Brain microvascular endothelial cell (primary cell): ENCODE measurements around the gene GNB1L.

ENCODE experiments used
- DNase-seq: peaks from one replicate; pipeline ENCODE4 v3.0.0-alpha.2; 2020
- H3K27ac ChIP-seq: fragments of 250-450 bp; sonication (Bioruptor Pico); 2 replicates; pipeline ENCODE4 v1.5.1; 2020; ENCODE audit warnings: mild to moderate bottlenecking, moderate library complexity
- H3K27me3 ChIP-seq: fragments of 250-450 bp; sonication (Bioruptor Pico); replicated peaks from 2 replicates; pipeline ENCODE4 v1.5.1; 2020; ENCODE audit warnings: mild to moderate bottlenecking
- H3K36me3 ChIP-seq: fragments of 250-450 bp; sonication (Bioruptor Pico); replicated peaks from 2 replicates; pipeline ENCODE4 v1.5.1; 2020; ENCODE audit warnings: mild to moderate bottlenecking
- H3K4me3 ChIP-seq: 2 replicates; pipeline ENCODE4 v1.5.1; 2011; ENCODE audit warnings: low read depth, mild to moderate bottlenecking, control low read depth, low read length, moderate library complexity
- in situ Hi-C: cut with HindIII; loops from 2 replicates; pipeline ENCODE4 v1.10.0; 2017; ENCODE audit warnings: low sequenced_read_pairs, low pct_ligation_motif_present
- TF ChIP-seq, protein P1 (sequence below): IDR thresholded peaks from 2 replicates; pipeline ENCODE4 v1.5.1; 2011; ENCODE audit warnings: low read depth, mild to moderate bottlenecking, moderate library complexity, low read length, control low read depth, inconsistent platforms; ENCODE audit errors: missing control alignments

GNB1L gene

DNA sequence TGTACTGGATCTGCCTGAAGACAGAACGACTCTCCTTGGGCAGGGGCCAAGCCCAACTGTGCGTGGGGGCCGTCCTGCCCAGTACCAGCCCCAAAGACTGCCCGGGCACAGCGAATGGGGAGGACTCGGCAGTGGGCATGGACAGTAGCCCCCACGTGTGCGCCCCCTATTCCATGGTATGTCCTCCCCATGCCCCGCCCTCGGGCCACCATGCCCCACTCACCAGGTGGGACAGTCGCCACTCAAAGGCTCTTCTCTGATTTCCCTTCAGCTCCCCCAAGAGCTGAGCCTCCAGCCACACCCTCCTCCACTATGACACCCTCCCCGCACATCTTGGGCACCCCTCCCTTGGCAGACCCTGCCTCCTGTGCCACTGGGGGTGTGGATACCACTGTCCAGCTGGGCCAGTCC lies 43.5 kb downstream of the GNB1L start:
- TF ChIP-seq, protein P1, sequence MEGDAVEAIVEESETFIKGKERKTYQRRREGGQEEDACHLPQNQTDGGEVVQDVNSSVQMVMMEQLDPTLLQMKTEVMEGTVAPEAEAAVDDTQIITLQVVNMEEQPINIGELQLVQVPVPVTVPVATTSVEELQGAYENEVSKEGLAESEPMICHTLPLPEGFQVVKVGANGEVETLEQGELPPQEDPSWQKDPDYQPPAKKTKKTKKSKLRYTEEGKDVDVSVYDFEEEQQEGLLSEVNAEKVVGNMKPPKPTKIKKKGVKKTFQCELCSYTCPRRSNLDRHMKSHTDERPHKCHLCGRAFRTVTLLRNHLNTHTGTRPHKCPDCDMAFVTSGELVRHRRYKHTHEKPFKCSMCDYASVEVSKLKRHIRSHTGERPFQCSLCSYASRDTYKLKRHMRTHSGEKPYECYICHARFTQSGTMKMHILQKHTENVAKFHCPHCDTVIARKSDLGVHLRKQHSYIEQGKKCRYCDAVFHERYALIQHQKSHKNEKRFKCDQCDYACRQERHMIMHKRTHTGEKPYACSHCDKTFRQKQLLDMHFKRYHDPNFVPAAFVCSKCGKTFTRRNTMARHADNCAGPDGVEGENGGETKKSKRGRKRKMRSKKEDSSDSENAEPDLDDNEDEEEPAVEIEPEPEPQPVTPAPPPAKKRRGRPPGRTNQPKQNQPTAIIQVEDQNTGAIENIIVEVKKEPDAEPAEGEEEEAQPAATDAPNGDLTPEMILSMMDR: no peak
- in situ Hi-C loops: no loop called here
- Histone ChIP-seq H3K4me3 (no peak overlapping the region), H3K27me3 (no peaks in the 10 kb centered on the region), H3K27ac (no peak overlapping the region), H3K36me3 (no peaks in the 10 kb centered on the region)
- no peak for DNase-seq

DNA sequence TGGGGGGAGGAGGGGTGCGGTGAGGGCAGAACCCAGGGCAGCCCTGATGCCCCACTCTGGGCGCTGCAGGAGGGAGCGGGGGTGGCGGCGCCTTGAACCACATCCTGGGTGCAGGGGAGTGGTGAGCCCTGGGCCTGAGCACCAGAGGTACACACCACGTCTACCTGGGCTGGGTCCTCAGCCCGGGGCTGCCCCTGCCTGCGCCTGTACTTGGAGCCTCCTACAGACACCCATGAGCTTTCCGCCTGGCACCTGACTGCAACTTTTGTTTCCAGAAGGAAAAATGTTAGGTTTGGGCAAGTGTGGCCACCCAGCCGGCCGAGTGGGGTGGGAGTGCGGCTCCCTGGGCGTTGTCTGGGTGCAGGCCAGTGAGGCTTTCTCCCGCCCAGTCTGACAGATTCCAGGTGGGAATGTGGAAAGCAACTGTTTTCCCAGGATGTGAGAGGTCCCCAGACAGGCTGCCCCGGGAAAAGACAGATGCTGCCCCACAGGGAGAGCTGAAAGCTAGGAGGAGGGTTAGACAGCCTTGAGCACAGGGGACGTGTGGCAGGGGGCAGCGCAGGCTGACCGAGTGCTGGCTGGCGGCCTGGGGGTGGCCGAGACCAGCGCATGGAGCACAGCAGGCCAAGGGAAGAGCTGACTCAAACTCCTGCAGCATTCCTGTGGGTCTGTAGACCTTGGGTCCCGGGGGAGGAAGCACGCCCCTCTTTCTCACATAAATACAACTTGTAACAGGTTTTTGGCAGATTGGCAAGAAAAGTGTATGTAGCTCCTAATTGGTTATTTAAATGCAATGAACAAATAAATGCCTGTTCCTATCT lies 44.1 kb downstream of the GNB1L start:
- TF ChIP-seq, protein P1: no peak
- H3K36me3 ChIP-seq: no peaks in the 10 kb centered on the region

DNA sequence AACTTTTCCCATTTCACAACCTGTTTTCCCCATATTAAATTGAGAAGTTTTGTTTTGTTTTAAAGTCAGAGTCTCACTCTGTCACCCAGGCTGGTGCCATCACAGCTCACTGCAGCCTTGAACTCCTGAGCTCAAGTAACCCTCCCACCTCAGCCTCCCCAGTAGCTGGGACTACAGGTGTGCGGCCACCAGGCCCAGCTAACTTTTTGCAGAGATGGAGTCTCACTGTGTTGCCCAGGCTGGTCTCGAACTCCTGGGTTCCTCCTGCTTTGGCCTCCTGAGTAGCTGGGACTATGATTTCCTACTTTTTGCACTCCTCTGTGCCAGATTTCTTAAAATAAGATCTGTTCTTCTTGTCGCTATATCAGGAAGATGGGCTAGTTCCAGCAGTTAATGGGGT lies 44.9 kb downstream of the GNB1L start:
- Histone ChIP-seq H3K36me3 (no peaks in the 10 kb centered on the region), H3K4me3 (no peak overlapping the region), H3K27me3 (no peaks in the 10 kb centered on the region), H3K27ac (no peak overlapping the region)
- in situ Hi-C loops: no loop called here
- DNase-seq: no peak
- TF ChIP-seq, protein P1: no peak

More for the DNA sequence above, 44.1 kb downstream of the GNB1L start:
- Histone ChIP-seq H3K27me3 (no peaks in the 10 kb centered on the region), H3K4me3 (no peak overlapping the region), H3K27ac (no peak overlapping the region)
- in situ Hi-C loops: no loop called here
- DNase-seq: peak; percentile 32

DNA sequence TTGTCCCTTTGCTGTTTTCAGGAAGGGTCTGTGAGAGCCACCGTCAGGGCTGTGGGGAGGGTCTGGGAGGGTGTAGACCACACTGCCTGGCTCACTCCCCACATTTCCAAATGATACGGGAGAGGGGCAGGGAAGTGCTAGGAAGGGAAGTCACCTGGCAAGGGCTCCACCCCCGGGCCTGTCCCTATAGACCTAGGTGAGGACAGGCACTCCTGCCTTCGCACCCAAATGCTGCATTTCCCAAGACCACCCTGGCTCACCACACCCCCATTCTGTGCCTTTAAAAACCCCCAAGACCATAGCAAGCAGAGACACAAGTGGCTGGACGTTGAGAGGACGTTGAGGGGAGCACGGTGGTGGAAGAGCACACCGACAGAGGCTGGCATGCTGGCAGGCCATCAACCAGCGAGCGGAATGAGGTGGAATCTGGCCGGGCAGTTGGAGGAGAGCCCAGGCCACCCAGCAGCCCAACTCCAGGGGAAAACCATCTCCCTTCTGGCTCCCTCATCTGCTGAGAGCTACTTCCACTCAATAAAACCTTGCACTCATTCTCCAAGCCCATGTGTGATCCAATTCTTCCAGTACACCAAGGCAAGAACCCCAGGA lies 45.7 kb downstream of the GNB1L start:
- no peak overlapping the region for H3K4me3 ChIP-seq
- in situ Hi-C loops: no loop called here
- TF ChIP-seq, protein P1: no peak
- H3K36me3 ChIP-seq: no peaks in the 10 kb centered on the region
- no peaks in the 10 kb centered on the region for H3K27me3 ChIP-seq
- H3K27ac ChIP-seq: no peak overlapping the region
- no peak for DNase-seq

DNA sequence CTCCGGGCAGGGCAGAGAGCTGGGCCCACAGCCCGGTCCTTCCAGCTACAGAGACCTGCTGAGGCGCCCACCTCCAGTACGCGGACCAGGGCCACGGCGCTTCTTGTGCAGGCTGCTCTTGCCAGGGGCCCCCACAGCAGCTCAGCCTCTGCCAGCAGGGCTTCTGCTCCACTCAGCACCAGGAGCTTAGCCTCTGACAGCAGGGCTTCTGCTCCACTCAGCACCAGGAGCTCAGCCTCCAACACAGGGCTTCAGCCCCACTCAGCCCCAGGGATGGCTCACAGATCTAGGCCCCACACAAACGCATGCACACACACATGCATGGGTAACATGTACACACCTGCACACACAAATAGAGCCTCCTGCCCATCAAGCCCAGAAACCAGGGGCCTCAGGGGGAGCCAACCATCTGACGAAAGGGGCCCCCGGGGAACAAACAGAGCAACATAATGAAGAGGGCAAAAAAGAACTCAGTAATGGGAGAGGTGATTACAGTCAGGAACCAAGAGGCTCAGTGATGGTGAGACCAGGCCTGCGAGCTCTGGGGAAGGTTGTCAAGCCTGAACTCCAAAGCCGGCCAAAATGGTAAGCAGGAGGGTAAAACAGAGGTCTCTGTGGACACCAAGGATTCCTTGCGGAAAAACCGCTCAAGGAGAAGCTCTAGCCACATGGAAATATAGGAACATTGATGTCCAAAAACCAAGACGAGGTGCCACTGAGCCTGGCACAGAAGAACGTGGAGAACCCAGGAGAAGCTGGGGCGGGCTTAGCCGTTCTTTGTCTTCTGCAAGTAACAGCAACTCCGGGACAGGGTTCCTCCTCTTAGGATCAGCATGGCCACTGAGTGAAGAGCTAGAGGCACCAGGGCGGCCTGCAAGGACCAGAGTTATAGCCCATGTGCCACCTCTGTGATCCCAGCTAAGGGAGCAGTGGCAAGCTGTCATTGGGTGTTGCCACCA lies 46.5 kb downstream of the GNB1L start:
- Histone ChIP-seq H3K27ac (no peak overlapping the region), H3K36me3 (no peaks in the 10 kb centered on the region), H3K4me3 (no peak overlapping the region), H3K27me3 (no peaks in the 10 kb centered on the region)
- no peak for DNase-seq
- TF ChIP-seq, protein P1: no peak
- in situ Hi-C loops: no loop called here
